ENCODE data around the gene MTF2.
"Not testable (repeated sequence)": the region's sequence is repeated elsewhere in the genome, so short reads cannot be mapped to it uniquely, and the experiment has no call there.

Gene MTF2

GRCh38 chr1:93154898-93155297 is 75.8 kb downstream of the MTF2 start:
- Histone ChIP-seq H3K36me3 (ENCODE audit: control insufficient read depth in 1 of 2, insufficient read depth in 2 of 2, low read length in 2 of 2) (peaks cover 14 to 45% of the 10 kb centered on the region in 2 donors), H3K4me1 (ENCODE audit: control insufficient read depth in 1 of 2, insufficient read depth in 2 of 2, low read length in 2 of 2) (peaks cover 0 to 5% of the 10 kb centered on the region in 2 donors), H3K27ac (ENCODE audit: low read depth, low read length) (no peak overlapping the region), H3K4me3 (ENCODE audit: low read depth in 1 of 2, low read length in 2 of 2) (no peak overlapping the region), H3K9ac (ENCODE audit: low read depth in 1 of 2, low read length in 2 of 2) (no peak overlapping the region), H3K9me3 (ENCODE audit: control insufficient read depth in 1 of 2, low read length in 2 of 2) (no peaks in the 10 kb centered on the region), H3K27me3 (ENCODE audit: control insufficient read depth in 1 of 2, insufficient read depth in 2 of 2, low read length in 2 of 2) (no peaks in the 10 kb centered on the region)

- no peak overlapping the region for H3K9ac ChIP-seq (ENCODE audit: low read depth in 1 of 2, low read length in 2 of 2)
- no peak overlapping the region for H3K27ac ChIP-seq (ENCODE audit: low read depth, low read length)
- H3K36me3 ChIP-seq (ENCODE audit: control insufficient read depth in 1 of 2, insufficient read depth in 2 of 2, low read length in 2 of 2), result peaks cover 14 to 41% of the 10 kb centered on the region in 2 donors
- H3K4me3 ChIP-seq (ENCODE audit: low read depth in 1 of 2, low read length in 2 of 2), result no peak overlapping the region
- no peaks in the 10 kb centered on the region for H3K9me3 ChIP-seq (ENCODE audit: control insufficient read depth in 1 of 2, low read length in 2 of 2)
- H3K4me1 ChIP-seq (ENCODE audit: control insufficient read depth in 1 of 2, insufficient read depth in 2 of 2, low read length in 2 of 2), result peaks cover 0 to 6% of the 10 kb centered on the region in 2 donors
- H3K27me3 ChIP-seq (ENCODE audit: control insufficient read depth in 1 of 2, insufficient read depth in 2 of 2, low read length in 2 of 2), result no peaks in the 10 kb centered on the region
These were observed 76.3 kb downstream of the MTF2 start for GRCh38 chr1:93155335-93155734.

- Histone ChIP-seq H3K9ac (ENCODE audit: low read depth in 1 of 2, low read length in 2 of 2) (no peak overlapping the region), H3K4me1 (ENCODE audit: control insufficient read depth in 1 of 2, insufficient read depth in 2 of 2, low read length in 2 of 2) (peaks cover 0 to 6% of the 10 kb centered on the region in 2 donors), H3K27ac (ENCODE audit: low read depth, low read length) (no peak overlapping the region), H3K27me3 (ENCODE audit: control insufficient read depth in 1 of 2, insufficient read depth in 2 of 2, low read length in 2 of 2) (no peaks in the 10 kb centered on the region), H3K9me3 (ENCODE audit: control insufficient read depth in 1 of 2, low read length in 2 of 2) (no peaks in the 10 kb centered on the region), H3K36me3 (ENCODE audit: control insufficient read depth in 1 of 2, insufficient read depth in 2 of 2, low read length in 2 of 2) (peaks cover 5 to 26% of the 10 kb centered on the region in 2 donors), H3K4me3 (ENCODE audit: low read depth in 1 of 2, low read length in 2 of 2) (no peak overlapping the region)
These were observed 80.3 kb downstream of the MTF2 start for GRCh38 chr1:93159337-93159736.

- not testable (repeated sequence) for H3K9me3 ChIP-seq (ENCODE audit: control insufficient read depth in 1 of 2, low read length in 2 of 2); H3K36me3 ChIP-seq (ENCODE audit: control insufficient read depth in 1 of 2, insufficient read depth in 2 of 2, low read length in 2 of 2); H3K27ac ChIP-seq (ENCODE audit: low read depth, low read length); H3K27me3 ChIP-seq (ENCODE audit: control insufficient read depth in 1 of 2, insufficient read depth in 2 of 2, low read length in 2 of 2); H3K4me3 ChIP-seq (ENCODE audit: low read depth in 1 of 2, low read length in 2 of 2); H3K4me1 ChIP-seq (ENCODE audit: control insufficient read depth in 1 of 2, insufficient read depth in 2 of 2, low read length in 2 of 2); H3K9ac ChIP-seq (ENCODE audit: low read depth in 1 of 2, low read length in 2 of 2)
These were observed 84.2 kb downstream of the MTF2 start for GRCh38 chr1:93163314-93163713.

- no peak overlapping the region for H3K4me3 ChIP-seq (ENCODE audit: low read depth in 1 of 2, low read length in 2 of 2)
- H3K27me3 ChIP-seq (ENCODE audit: control insufficient read depth in 1 of 2, insufficient read depth in 2 of 2, low read length in 2 of 2), result no peaks in the 10 kb centered on the region
- no peak overlapping the region for H3K27ac ChIP-seq (ENCODE audit: low read depth, low read length)
- peaks cover 0 to 4% of the 10 kb centered on the region in 2 donors for H3K9me3 ChIP-seq (ENCODE audit: control insufficient read depth in 1 of 2, low read length in 2 of 2)
- H3K4me1 ChIP-seq (ENCODE audit: control insufficient read depth in 1 of 2, insufficient read depth in 2 of 2, low read length in 2 of 2), result peaks cover 0 to 2% of the 10 kb centered on the region in 2 donors
- no peak overlapping the region for H3K9ac ChIP-seq (ENCODE audit: low read depth in 1 of 2, low read length in 2 of 2)
- peaks cover 0 to 3% of the 10 kb centered on the region in 2 donors for H3K36me3 ChIP-seq (ENCODE audit: control insufficient read depth in 1 of 2, insufficient read depth in 2 of 2, low read length in 2 of 2)
These were observed 85.7 kb downstream of the MTF2 start for GRCh38 chr1:93164816-93165215.

GRCh38 chr1:93165895-93166294 is 86.8 kb downstream of the MTF2 start:
- not testable (repeated sequence) for H3K27ac ChIP-seq (ENCODE audit: low read depth, low read length); H3K36me3 ChIP-seq (ENCODE audit: control insufficient read depth in 1 of 2, insufficient read depth in 2 of 2, low read length in 2 of 2); H3K9ac ChIP-seq (ENCODE audit: low read depth in 1 of 2, low read length in 2 of 2); H3K4me1 ChIP-seq (ENCODE audit: control insufficient read depth in 1 of 2, insufficient read depth in 2 of 2, low read length in 2 of 2); H3K4me3 ChIP-seq (ENCODE audit: low read depth in 1 of 2, low read length in 2 of 2); H3K9me3 ChIP-seq (ENCODE audit: control insufficient read depth in 1 of 2, low read length in 2 of 2); H3K27me3 ChIP-seq (ENCODE audit: control insufficient read depth in 1 of 2, insufficient read depth in 2 of 2, low read length in 2 of 2)

GRCh38 chr1:93167006-93167405 is 87.9 kb downstream of the MTF2 start:
- H3K27me3 ChIP-seq (ENCODE audit: control insufficient read depth in 1 of 2, insufficient read depth in 2 of 2, low read length in 2 of 2), result no peaks in the 10 kb centered on the region
- peaks cover 0 to 3% of the 10 kb centered on the region in 2 donors for H3K36me3 ChIP-seq (ENCODE audit: control insufficient read depth in 1 of 2, insufficient read depth in 2 of 2, low read length in 2 of 2)
- H3K27ac ChIP-seq (ENCODE audit: low read depth, low read length), result no peak overlapping the region
- no peak overlapping the region for H3K4me3 ChIP-seq (ENCODE audit: low read depth in 1 of 2, low read length in 2 of 2)
- peaks cover 0 to 4% of the 10 kb centered on the region in 2 donors for H3K9me3 ChIP-seq (ENCODE audit: control insufficient read depth in 1 of 2, low read length in 2 of 2)
- no peaks in the 10 kb centered on the region for H3K4me1 ChIP-seq (ENCODE audit: control insufficient read depth in 1 of 2, insufficient read depth in 2 of 2, low read length in 2 of 2)
- H3K9ac ChIP-seq (ENCODE audit: low read depth in 1 of 2, low read length in 2 of 2), result no peak overlapping the region

- not testable (repeated sequence) for H3K4me3 ChIP-seq (ENCODE audit: low read depth in 1 of 2, low read length in 2 of 2); H3K27me3 ChIP-seq (ENCODE audit: control insufficient read depth in 1 of 2, insufficient read depth in 2 of 2, low read length in 2 of 2); H3K36me3 ChIP-seq (ENCODE audit: control insufficient read depth in 1 of 2, insufficient read depth in 2 of 2, low read length in 2 of 2); H3K4me1 ChIP-seq (ENCODE audit: control insufficient read depth in 1 of 2, insufficient read depth in 2 of 2, low read length in 2 of 2); H3K9ac ChIP-seq (ENCODE audit: low read depth in 1 of 2, low read length in 2 of 2); H3K27ac ChIP-seq (ENCODE audit: low read depth, low read length); H3K9me3 ChIP-seq (ENCODE audit: control insufficient read depth in 1 of 2, low read length in 2 of 2)
These were observed 91.1 kb downstream of the MTF2 start for GRCh38 chr1:93170141-93170678.

- Histone ChIP-seq H3K4me1 (ENCODE audit: control insufficient read depth in 1 of 2, insufficient read depth in 2 of 2, low read length in 2 of 2) (no peaks in the 10 kb centered on the region), H3K27ac (ENCODE audit: low read depth, low read length) (no peak overlapping the region), H3K9ac (ENCODE audit: low read depth in 1 of 2, low read length in 2 of 2) (no peak overlapping the region), H3K27me3 (ENCODE audit: control insufficient read depth in 1 of 2, insufficient read depth in 2 of 2, low read length in 2 of 2) (no peaks in the 10 kb centered on the region), H3K36me3 (ENCODE audit: control insufficient read depth in 1 of 2, insufficient read depth in 2 of 2, low read length in 2 of 2) (peaks cover 0 to 2% of the 10 kb centered on the region in 2 donors), H3K9me3 (ENCODE audit: control insufficient read depth in 1 of 2, low read length in 2 of 2) (peaks cover 0 to 4% of the 10 kb centered on the region in 2 donors), H3K4me3 (ENCODE audit: low read depth in 1 of 2, low read length in 2 of 2) (no peak overlapping the region)
These were observed 92.5 kb downstream of the MTF2 start for GRCh38 chr1:93171549-93172034.

- Histone ChIP-seq H3K27me3 (ENCODE audit: control insufficient read depth in 1 of 2, insufficient read depth in 2 of 2, low read length in 2 of 2) (no peaks in the 10 kb centered on the region), H3K27ac (ENCODE audit: low read depth, low read length) (no peak overlapping the region), H3K9me3 (ENCODE audit: control insufficient read depth in 1 of 2, low read length in 2 of 2) (peaks cover 0 to under 1% of the 10 kb centered on the region in 2 donors), H3K4me3 (ENCODE audit: low read depth in 1 of 2, low read length in 2 of 2) (no peak overlapping the region), H3K9ac (ENCODE audit: low read depth in 1 of 2, low read length in 2 of 2) (no peak overlapping the region), H3K4me1 (ENCODE audit: control insufficient read depth in 1 of 2, insufficient read depth in 2 of 2, low read length in 2 of 2) (peaks cover 1 to 10% of the 10 kb centered on the region in 2 donors), H3K36me3 (ENCODE audit: control insufficient read depth in 1 of 2, insufficient read depth in 2 of 2, low read length in 2 of 2) (no peaks in the 10 kb centered on the region)
These were observed 93.7 kb downstream of the MTF2 start for GRCh38 chr1:93172778-93173177.

GRCh38 chr1:93174638-93175037 is 95.6 kb downstream of the MTF2 start:
- not testable (repeated sequence) for H3K36me3 ChIP-seq (ENCODE audit: control insufficient read depth in 1 of 2, insufficient read depth in 2 of 2, low read length in 2 of 2); H3K27me3 ChIP-seq (ENCODE audit: control insufficient read depth in 1 of 2, insufficient read depth in 2 of 2, low read length in 2 of 2); H3K9me3 ChIP-seq (ENCODE audit: control insufficient read depth in 1 of 2, low read length in 2 of 2); H3K4me3 ChIP-seq (ENCODE audit: low read depth in 1 of 2, low read length in 2 of 2); H3K27ac ChIP-seq (ENCODE audit: low read depth, low read length); H3K9ac ChIP-seq (ENCODE audit: low read depth in 1 of 2, low read length in 2 of 2)
- H3K4me1 ChIP-seq (ENCODE audit: control insufficient read depth in 1 of 2, insufficient read depth in 2 of 2, low read length in 2 of 2), result peaks cover 13 to 20% of the 10 kb centered on the region in 2 donors
